ENCODE measurements around the gene REG4. TPM values are rescaled to one million over a fixed set of nuclear protein-coding genes. Genes with fewer than 3 reads are reported as not detected.

The REG4 gene
- total and polyA plus RNA-seq, 2 of the 13 experiments (the other 11 are each of a cell fraction or from before 2014, with no cell fraction given): not detected

GRCh38 chr1:119766374-119766794 is 44.9 kb downstream of the REG4 start (continued):
- TF ChIP-seq PAXIP1 (CRISPR knock-in tag; conservative IDR thresholded peaks at IDR 0.05): peak; percentile 95
- no peak for TF ChIP-seq SOX6 (IDR thresholded peaks at IDR 0.05)
- TF ChIP-seq SOX6 (CRISPR knock-in tag; IDR thresholded peaks at IDR 0.05): peak; percentile 85
- TF ChIP-seq ISL2 (CRISPR knock-in tag; IDR thresholded peaks at IDR 0.05): peak; percentile 82
- 0 out of 2 replicates have a peak, but pooled peaks have one; percentile 68 for TF ChIP-seq ZBTB20 (CRISPR knock-in tag; IDR thresholded peaks at IDR 0.05; ENCODE audit: borderline replicate concordance, low read depth)
- 0 out of 2 replicates have a peak, but pooled peaks have one; percentile 40 for TF ChIP-seq NAIF1 (CRISPR knock-in tag; IDR thresholded peaks at IDR 0.05; ENCODE audit: borderline replicate concordance)
- peak; percentile 96 for TF ChIP-seq ZNF609 (CRISPR knock-in tag; IDR thresholded peaks at IDR 0.05; ENCODE audit: borderline replicate concordance)
- TF ChIP-seq FOXO4 (CRISPR knock-in tag; conservative IDR thresholded peaks at IDR 0.05): no peak
- no peak for TF ChIP-seq IKZF1 (IDR thresholded peaks at IDR 0.05)
- no peak for TF ChIP-seq NFYC (CRISPR knock-in tag; IDR thresholded peaks at IDR 0.05)
- peak; percentile 67; the same call in 1 of the 2 replicates for TF ChIP-seq ZGPAT (CRISPR knock-in tag; IDR thresholded peaks at IDR 0.05)
- TF ChIP-seq SNAI1 (CRISPR knock-in tag; IDR thresholded peaks at IDR 0.05; ENCODE audit: borderline replicate concordance): no peak
- TF ChIP-seq ATF7-NPFF (CRISPR knock-in tag; IDR thresholded peaks at IDR 0.05; ENCODE audit: low read depth): no peak
- TF ChIP-seq ZNF138 (CRISPR knock-in tag; IDR thresholded peaks at IDR 0.05; ENCODE audit: low read depth): no peak
- TF ChIP-seq PPARG (CRISPR knock-in tag; conservative IDR thresholded peaks at IDR 0.05): peak; percentile 90
- peak; percentile 85 for TF ChIP-seq HDAC2 (CRISPR knock-in tag; IDR thresholded peaks at IDR 0.05)
- no peak for TF ChIP-seq ZBTB33 (CRISPR knock-in tag; IDR thresholded peaks at IDR 0.05)
- TF ChIP-seq ELF3 (CRISPR knock-in tag; IDR thresholded peaks at IDR 0.05): peak; percentile 64

Data from HepG2 (cell line).